22Rv1 (cell line): ENCODE results near the gene BNC2.
"Not testable (repeated sequence)": the region's sequence is repeated elsewhere in the genome, so short reads cannot be mapped to it uniquely, and the experiment has no call there.

Experiments
- H3K27ac ChIP-seq: fragments of 450-650 bp; 2 replicates; pipeline ENCODE4 v1.5.1; 2017
- ZFX ChIP-seq: fragments of 450-650 bp; IDR thresholded peaks from 2 replicates; pipeline ENCODE4 v1.6.1; 2017; ENCODE audit warnings: antibody characterized with exemption, borderline replicate concordance
- TF ChIP-seq, protein P1 (sequence below): fragments of 450-650 bp; IDR thresholded peaks from 2 replicates; pipeline ENCODE4 v1.5.1; 2017; ENCODE audit warnings: mild to moderate bottlenecking

BNC2 gene

DNA sequence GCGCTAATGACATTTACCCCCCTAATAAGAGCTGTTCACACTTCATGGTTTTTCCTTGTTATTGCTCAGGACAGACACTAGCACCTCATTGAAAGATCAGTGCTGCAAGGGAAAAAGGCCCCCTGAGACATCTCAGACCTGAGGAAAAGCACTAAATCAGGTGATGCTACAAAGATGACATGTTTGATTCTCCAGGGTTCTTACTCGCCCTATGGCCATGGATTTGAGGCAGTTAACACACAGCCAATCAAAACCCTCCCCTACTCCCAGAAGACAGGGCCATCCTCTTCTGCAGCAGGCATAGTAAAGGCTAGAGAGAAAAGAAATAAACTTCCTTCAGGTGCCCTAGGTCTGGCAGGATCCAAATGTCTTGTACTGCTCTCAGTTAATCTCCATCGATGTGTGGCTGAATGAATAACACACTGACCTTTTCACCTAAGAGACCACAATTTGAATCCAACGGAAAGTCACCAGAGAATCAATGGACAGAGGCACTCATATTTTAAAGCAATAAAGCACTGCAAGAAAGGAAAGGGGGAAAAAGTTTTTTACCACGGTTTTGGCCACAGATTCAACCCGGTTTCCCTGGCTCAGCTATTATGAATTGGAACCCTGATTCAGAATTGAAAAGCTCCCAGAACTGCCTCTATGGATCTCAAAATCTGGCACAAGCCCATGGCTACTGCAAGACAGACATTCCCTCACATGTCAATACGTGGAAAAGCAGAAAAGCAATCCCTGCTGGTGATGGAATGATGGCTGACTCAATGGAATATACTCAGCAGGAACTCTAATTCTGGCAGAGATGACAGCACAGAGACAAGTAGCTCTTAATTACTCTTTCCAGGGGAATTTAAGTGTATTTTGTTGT is 329.5 kb downstream of the BNC2 start:
- TF ChIP-seq ZFX = no peak
- TF ChIP-seq, protein P1, sequence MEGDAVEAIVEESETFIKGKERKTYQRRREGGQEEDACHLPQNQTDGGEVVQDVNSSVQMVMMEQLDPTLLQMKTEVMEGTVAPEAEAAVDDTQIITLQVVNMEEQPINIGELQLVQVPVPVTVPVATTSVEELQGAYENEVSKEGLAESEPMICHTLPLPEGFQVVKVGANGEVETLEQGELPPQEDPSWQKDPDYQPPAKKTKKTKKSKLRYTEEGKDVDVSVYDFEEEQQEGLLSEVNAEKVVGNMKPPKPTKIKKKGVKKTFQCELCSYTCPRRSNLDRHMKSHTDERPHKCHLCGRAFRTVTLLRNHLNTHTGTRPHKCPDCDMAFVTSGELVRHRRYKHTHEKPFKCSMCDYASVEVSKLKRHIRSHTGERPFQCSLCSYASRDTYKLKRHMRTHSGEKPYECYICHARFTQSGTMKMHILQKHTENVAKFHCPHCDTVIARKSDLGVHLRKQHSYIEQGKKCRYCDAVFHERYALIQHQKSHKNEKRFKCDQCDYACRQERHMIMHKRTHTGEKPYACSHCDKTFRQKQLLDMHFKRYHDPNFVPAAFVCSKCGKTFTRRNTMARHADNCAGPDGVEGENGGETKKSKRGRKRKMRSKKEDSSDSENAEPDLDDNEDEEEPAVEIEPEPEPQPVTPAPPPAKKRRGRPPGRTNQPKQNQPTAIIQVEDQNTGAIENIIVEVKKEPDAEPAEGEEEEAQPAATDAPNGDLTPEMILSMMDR = no peak
- H3K27ac ChIP-seq = no peak overlapping the region

DNA sequence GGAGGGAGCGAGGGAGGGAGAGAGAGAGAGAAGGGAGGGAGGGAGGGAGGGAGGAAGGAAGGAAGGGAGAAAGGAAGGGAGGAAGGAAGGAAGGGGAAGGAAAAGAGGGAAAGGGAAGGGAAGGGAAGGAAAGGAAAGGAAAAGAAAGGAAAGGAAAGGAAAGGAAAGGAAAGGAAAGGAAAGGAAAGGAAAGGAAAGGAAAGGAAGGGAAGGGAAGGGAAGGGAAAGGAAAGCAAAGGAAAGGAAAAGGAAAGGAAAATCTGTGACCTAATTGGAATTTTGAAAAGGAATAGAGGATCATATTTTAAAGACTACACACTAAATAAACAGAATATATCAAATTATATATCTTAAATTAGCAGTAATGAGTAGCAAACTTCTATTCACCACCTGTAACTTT is 330.8 kb downstream of the BNC2 start:
- not testable (repeated sequence) for H3K27ac ChIP-seq

- H3K27ac ChIP-seq = no peak overlapping the region
- TF ChIP-seq ZFX = no peak
- TF ChIP-seq, protein P1 = no peak
Measured at GRCh38 chr9:16535555-16535954, 334.9 kb downstream of the BNC2 start.

- H3K27ac ChIP-seq = no peak overlapping the region
- TF ChIP-seq, protein P1 = no peak
- no peak for TF ChIP-seq ZFX
Measured at GRCh38 chr9:16532681-16533450, 337.6 kb downstream of the BNC2 start.

DNA sequence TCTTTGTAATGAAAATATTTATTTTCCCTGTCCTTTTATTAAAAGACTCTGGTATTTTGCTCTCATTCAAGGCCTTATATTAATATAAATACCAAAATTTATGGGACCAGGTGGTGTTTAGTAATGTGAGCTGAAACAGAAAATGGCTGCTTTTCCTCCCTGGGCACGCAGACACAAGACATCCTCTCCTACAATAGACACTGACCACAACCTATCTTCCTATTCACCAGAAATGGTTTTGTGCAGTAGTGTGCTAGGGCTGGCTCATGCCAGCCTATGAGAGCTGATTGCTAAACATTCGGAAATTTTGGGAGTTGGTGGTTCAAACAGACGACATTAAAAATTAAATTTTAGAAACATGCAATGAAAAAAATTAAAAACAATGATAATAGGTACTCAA is 338.2 kb downstream of the BNC2 start:
- TF ChIP-seq, protein P1 = no peak
- no peak for TF ChIP-seq ZFX

GRCh38 chr9:16530669-16531642 is 339.5 kb downstream of the BNC2 start:
- no peak for TF ChIP-seq ZFX
- TF ChIP-seq, protein P1 = no peak

More for the DNA sequence above, 338.2 kb downstream of the BNC2 start:
- no peak overlapping the region for H3K27ac ChIP-seq

GRCh38 chr9:16527573-16527972 is 342.9 kb downstream of the BNC2 start:
- TF ChIP-seq, protein P1 = no peak
- TF ChIP-seq ZFX = no peak
- H3K27ac ChIP-seq = no peak overlapping the region

More at GRCh38 chr9:16530669-16531642, 339.5 kb downstream of the BNC2 start:
- no peak overlapping the region for H3K27ac ChIP-seq
